ENCODE data around the gene KCNMB2.

- TF ChIP-seq CTCF (IDR thresholded peaks at IDR 0.05; ENCODE audit: low read depth, low read length), result no peak
- TF ChIP-seq EZH2phosphoT487 (IDR thresholded peaks at IDR 0.05; ENCODE audit: low read depth), result no peak
These were observed 269.5 kb downstream of the KCNMB2 start for GRCh38 chr3:178805741-178806140.

Measured in OCI-LY3 (cell line).